ENCODE data around the gene UBE2N.
"Not testable (repeated sequence)": the region's sequence is repeated elsewhere in the genome, so short reads cannot be mapped to it uniquely, and the experiment has no call there.

Gene UBE2N

GRCh38 chr12:93442411-93443340, 929 bp upstream of the UBE2N start:
- H3K4me3 Mint-ChIP-seq = peak overlapping the region; percentile 97 to 99 (median 98)
- TF ChIP-seq CTCF (IDR thresholded peaks at IDR 0.05; ENCODE audit: unreplicated experiment in 3 of 3) = no peak

GRCh38 chr12:93441081-93441616, 598 bp downstream of the UBE2N start:
- Mint-ChIP-seq H3K36me3 (ENCODE audit: low read depth) (no peaks in the 10 kb centered on the region), H3K27me3 (ENCODE audit: low read depth) (no peaks in the 10 kb centered on the region), H3K27ac (peak overlapping the region; percentile 77 to 98 (median 95)), H3K9me3 (no peaks in the 10 kb centered on the region), H3K4me3 (peak overlapping the region; percentile 94 to 97 (median 95)), H3K4me1 (peaks cover 41% of the 10 kb centered on the region)
- no peak for TF ChIP-seq CTCF (IDR thresholded peaks at IDR 0.05; ENCODE audit: unreplicated experiment in 3 of 3)

More at GRCh38 chr12:93442411-93443340, 929 bp upstream of the UBE2N start:
- H3K4me1 Mint-ChIP-seq = peaks cover 36% of the 10 kb centered on the region
- H3K36me3 Mint-ChIP-seq (ENCODE audit: low read depth) = no peaks in the 10 kb centered on the region
- no peaks in the 10 kb centered on the region for H3K27me3 Mint-ChIP-seq (ENCODE audit: low read depth)
- H3K27ac Mint-ChIP-seq = peak overlapping the region; percentile 96 to 99 (median 99)
- H3K9me3 Mint-ChIP-seq = no peaks in the 10 kb centered on the region

- H3K9me3 Mint-ChIP-seq = no peaks in the 10 kb centered on the region
- H3K4me3 Mint-ChIP-seq = peak overlapping the region; percentile 94 to 97 (median 95)
- H3K27me3 Mint-ChIP-seq (ENCODE audit: low read depth) = no peaks in the 10 kb centered on the region
- peaks cover 41% of the 10 kb centered on the region for H3K4me1 Mint-ChIP-seq
- TF ChIP-seq CTCF (IDR thresholded peaks at IDR 0.05; ENCODE audit: unreplicated experiment in 3 of 3) = no peak
- H3K36me3 Mint-ChIP-seq (ENCODE audit: low read depth) = no peaks in the 10 kb centered on the region
- H3K27ac Mint-ChIP-seq = peak overlapping the region; percentile 77 to 98 (median 95)
Observed at GRCh38 chr12:93440043-93440835, 1.5 kb downstream of the UBE2N start.

GRCh38 chr12:93438266-93439050, 3.3 kb downstream of the UBE2N start:
- peak overlapping the region in 2 of 3 experiments; percentile 8 to 15 for H3K27ac Mint-ChIP-seq
- TF ChIP-seq CTCF (IDR thresholded peaks at IDR 0.05; ENCODE audit: unreplicated experiment in 3 of 3) = no peak
- H3K9me3 Mint-ChIP-seq = no peaks in the 10 kb centered on the region
- no peaks in the 10 kb centered on the region for H3K27me3 Mint-ChIP-seq (ENCODE audit: low read depth)
- H3K36me3 Mint-ChIP-seq (ENCODE audit: low read depth) = no peaks in the 10 kb centered on the region
- H3K4me3 Mint-ChIP-seq = peak overlapping the region; percentile 29 to 61 (median 54)
- peaks cover 46% of the 10 kb centered on the region for H3K4me1 Mint-ChIP-seq

GRCh38 chr12:93434256-93434865, 7.4 kb downstream of the UBE2N start:
- Mint-ChIP-seq H3K27me3 (ENCODE audit: low read depth) (no peaks in the 10 kb centered on the region), H3K4me3 (no peak overlapping the region), H3K27ac (no peak overlapping the region), H3K4me1 (peaks cover 40% of the 10 kb centered on the region), H3K9me3 (no peaks in the 10 kb centered on the region), H3K36me3 (ENCODE audit: low read depth) (no peaks in the 10 kb centered on the region)
- TF ChIP-seq CTCF (IDR thresholded peaks at IDR 0.05; ENCODE audit: unreplicated experiment in 3 of 3) = no peak

GRCh38 chr12:93432031-93432430, 9.7 kb downstream of the UBE2N start:
- not testable (repeated sequence) for H3K36me3 Mint-ChIP-seq (ENCODE audit: low read depth); H3K4me3 Mint-ChIP-seq; H3K27me3 Mint-ChIP-seq (ENCODE audit: low read depth); H3K27ac Mint-ChIP-seq; H3K9me3 Mint-ChIP-seq
- peaks cover 36% of the 10 kb centered on the region for H3K4me1 Mint-ChIP-seq
